Esophagus squamous epithelium (tissue), 4 donors: ENCODE measurements around the gene P2RY14.

Source experiments
- POLR2A ChIP-seq, 4 donors: fragments of 450-650 bp; IDR thresholded peaks; one replicate each; pipeline ENCODE4 v1.6.1; 2017; ENCODE audit warnings: antibody characterized with exemption in 4 of 4, mild to moderate bottlenecking in 4 of 4, moderate library complexity in 3 of 4
- TF ChIP-seq, protein P1 (sequence below), 6 experiments: fragments of 450-650 bp in 4 of 6; fragments of 200-600 bp in 2 of 6; sonication (generic) in 2 of 6; IDR thresholded peaks; one replicate each; pipeline ENCODE4 v1.5.1; 2016 to 2019; ENCODE audit warnings: antibody characterized with exemption in 6 of 6, mild to moderate bottlenecking in 4 of 6, moderate library complexity in 4 of 6

GRCh38 chr3:151269631-151270030, 8.7 kb downstream of the P2RY14 start:
- TF ChIP-seq, protein P1, sequence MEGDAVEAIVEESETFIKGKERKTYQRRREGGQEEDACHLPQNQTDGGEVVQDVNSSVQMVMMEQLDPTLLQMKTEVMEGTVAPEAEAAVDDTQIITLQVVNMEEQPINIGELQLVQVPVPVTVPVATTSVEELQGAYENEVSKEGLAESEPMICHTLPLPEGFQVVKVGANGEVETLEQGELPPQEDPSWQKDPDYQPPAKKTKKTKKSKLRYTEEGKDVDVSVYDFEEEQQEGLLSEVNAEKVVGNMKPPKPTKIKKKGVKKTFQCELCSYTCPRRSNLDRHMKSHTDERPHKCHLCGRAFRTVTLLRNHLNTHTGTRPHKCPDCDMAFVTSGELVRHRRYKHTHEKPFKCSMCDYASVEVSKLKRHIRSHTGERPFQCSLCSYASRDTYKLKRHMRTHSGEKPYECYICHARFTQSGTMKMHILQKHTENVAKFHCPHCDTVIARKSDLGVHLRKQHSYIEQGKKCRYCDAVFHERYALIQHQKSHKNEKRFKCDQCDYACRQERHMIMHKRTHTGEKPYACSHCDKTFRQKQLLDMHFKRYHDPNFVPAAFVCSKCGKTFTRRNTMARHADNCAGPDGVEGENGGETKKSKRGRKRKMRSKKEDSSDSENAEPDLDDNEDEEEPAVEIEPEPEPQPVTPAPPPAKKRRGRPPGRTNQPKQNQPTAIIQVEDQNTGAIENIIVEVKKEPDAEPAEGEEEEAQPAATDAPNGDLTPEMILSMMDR (IDR thresholded peaks at IDR 0.05) = no peak
- no peak for TF ChIP-seq POLR2A (IDR thresholded peaks at IDR 0.05)
